ENCODE data around the gene ZW10.

The ZW10 gene

DNA sequence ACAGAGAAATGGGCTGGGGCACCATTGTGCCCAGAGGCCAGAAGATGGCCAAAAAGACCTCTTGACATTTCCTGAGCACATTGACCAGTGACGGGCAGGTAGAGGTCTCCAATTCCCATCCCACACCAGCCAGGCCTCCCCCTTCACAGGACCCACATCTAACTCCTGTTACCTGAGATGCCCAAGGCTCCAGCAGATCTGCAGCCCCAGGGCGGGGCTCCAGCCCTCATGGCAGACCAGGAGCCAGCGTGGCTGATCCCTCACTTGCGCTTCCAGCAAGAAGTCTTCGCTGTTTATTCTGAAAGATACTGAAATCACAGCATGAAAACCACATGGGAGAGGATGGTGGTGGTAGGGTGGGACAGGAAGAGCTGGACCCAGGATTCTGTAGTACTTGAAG lies 76.4 kb downstream of the ZW10 start:
- DNase-seq (ENCODE audit: low read depth): no peak

DNA sequence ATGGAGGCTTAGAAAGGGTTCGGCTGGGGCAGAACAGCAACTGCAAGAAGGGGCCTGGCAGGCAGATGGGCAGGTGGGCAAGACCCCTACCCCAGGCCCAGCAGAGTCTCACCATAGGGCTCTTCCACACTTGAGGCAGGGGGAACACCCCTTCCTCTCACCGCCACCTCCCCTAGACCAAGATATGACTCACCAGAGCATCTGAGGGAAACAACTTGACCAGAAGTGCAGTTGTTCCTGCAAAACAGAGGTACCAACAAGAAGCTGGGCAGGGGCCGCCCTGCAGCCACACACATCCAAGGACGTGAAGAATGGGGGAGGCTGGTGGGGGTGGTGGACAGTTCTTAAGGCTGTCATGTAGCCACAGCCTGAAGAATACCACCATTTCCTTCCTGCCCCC lies 78.3 kb downstream of the ZW10 start:
- DNase-seq (ENCODE audit: low read depth): no peak

- no peak for DNase-seq (ENCODE audit: low read depth)
Observed at GRCh38 chr11:113694390-113694789, 79.1 kb downstream of the ZW10 start.

DNA sequence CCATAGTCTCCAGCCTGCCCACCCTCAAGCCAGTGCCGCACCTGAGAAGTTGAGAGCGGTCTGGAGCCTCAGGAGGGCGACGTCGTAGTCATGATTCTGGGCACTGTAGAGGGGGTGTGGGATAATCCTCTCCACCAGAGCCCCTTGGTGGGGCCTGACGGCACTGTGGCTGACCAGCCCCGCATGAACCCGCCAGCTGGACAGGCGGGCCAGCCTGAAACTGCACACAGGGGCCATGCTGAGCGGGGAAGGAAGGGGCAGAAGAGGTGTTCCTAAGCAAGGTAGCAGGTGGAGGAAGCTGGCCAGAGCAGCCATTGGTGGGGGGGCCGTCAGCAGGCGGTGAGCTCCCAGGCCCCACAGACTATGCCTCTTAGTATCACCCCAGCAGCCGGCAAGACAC lies 80.5 kb downstream of the ZW10 start:
- DNase-seq (ENCODE audit: low read depth): no peak

GRCh38 chr11:113690619-113691569 lies 82.6 kb downstream of the ZW10 start:
- no peak for DNase-seq (ENCODE audit: low read depth)

DNA sequence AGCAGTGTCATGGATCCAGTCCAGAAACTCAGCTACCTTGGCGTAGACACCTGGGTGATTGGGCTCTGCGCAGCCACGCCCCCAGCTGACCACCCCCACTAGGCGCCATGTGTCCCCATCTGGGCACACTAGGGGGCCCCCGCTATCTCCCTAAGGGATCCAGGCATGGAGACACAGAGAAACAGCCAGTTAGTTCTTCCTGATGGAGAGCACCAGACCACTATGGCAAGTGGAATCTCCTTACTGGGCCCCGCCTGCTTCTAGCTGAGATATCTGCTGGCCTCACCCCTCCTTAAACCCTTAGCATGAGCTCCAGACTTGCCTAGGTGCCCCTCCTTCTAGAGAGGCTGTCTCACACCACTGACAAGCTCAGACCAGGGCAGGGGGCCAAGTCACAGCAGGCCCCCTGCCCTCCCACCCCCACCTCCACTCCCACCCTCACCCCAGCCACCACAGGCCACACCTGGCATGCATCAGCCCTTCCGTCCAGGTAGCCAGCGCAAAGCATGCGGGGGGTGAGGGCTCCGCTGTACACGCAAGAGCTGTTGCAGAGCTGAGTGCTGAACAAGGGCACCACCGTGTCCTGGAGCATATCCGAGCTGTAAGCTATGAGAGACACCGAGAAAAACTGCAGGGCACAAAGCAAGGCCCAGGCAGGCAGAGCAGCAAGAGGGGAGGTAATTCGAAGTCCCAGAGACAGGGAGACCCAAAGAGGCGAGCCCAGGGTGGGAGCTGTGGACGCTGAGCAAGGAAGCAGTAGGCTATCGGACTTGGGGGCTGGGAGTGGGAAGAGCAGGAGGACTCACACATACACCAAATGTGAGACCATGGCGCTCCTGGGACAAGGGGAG lies 83.5 kb downstream of the ZW10 start:
- no peak for DNase-seq (ENCODE audit: low read depth)

GRCh38 chr11:113685654-113686359 lies 87.7 kb downstream of the ZW10 start:
- no peak for DNase-seq (ENCODE audit: low read depth)

DNA sequence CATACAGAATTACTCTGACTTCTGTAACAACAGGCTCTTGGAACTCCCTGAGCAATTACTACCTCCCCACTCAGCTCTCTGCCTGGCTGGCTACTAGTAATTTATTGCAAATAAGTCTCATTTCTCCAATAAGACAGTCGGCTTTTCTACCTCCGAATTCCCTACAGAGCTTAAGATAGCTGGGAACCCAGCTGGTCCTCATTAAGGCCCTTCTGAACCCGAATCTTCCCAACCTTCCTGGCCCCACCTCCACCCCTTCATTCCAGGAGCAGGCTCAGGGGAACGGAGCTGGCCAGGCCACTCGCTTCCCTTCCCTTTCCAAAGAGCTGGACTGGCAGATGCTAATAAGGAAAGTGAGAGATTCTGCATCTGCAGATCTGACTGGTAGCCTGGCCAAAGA lies 89.0 kb downstream of the ZW10 start:
- DNase-seq (ENCODE audit: low read depth): no peak

- DNase-seq (ENCODE audit: low read depth): no peak
Observed at GRCh38 chr11:113683481-113684046, 89.9 kb downstream of the ZW10 start.

Measured in stimulated activated CD8-positive, alpha-beta memory T cell treated with anti-CD3 and anti-CD28 coated beads, Interleukin-7, amount 100 ng/mL, for 24 hours (primary cell).